ENCODE data around the gene FHOD3. TPM values are rescaled to one million over a fixed set of nuclear protein-coding genes. Genes with fewer than 3 reads are reported as not detected.

FHOD3 gene
- total RNA-seq, 1 experiment from 2014 or later = 5.0 TPM

DNA sequence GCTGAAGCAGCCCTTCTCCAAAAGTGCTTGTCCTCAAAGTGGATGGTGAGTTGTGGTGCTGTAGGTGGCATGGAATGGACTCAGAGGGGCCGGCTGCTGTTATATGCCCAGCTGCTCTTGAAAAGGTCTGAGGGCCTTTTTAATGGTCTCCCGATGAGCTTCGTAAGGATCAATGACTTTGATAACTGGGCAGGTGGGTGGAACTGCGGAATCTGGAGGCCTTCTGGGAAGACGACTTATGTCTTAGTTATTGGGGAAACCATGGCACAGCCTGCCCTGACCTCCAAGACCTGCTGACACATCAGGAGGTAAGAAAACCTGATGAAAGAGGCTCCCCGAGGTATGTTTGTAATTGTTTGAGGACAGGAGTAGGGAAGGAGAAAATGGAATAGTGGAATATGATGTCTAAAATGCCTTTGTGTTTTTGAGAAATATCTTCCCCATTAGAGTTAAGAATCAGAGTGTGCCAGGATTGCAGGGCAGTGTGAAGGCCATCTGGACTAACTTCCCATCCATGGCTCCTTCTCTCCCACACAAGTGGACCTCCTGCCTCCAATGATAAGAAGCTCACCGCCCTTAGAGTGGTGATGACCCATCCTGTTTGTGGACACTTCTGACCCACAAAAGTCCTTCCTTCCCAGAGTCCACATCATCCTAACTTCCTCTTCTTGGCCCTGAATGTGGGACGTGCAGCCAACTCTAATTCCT is 236.1 kb downstream of the FHOD3 start:
- Mint-ChIP-seq H3K27ac (ENCODE audit: low read depth, unreplicated experiment) (no peak overlapping the region), H3K9me3 (ENCODE audit: unreplicated experiment) (no peaks in the 10 kb centered on the region), H3K4me3 (ENCODE audit: unreplicated experiment) (no peak overlapping the region), H3K27me3 (ENCODE audit: insufficient read depth, unreplicated experiment) (no peaks in the 10 kb centered on the region), H3K36me3 (ENCODE audit: insufficient read depth, unreplicated experiment) (no peaks in the 10 kb centered on the region), H3K4me1 (ENCODE audit: insufficient read depth, unreplicated experiment) (peaks cover 12% of the 10 kb centered on the region)
- no peak for TF ChIP-seq CTCF (IDR thresholded peaks at IDR 0.05; ENCODE audit: unreplicated experiment)
- BruUV-seq (replicated peaks) = no TSS peak
- ChIA-PET CTCF (interaction anchor here (0.6 to 0.9 kb wide), 4 partner anchors 9 to 521 kb away, joined by 3 read pairs; no protein-coding TSS in a partner anchor), POLR2A (no interaction called here)
- no peak for DNase-seq (ENCODE audit: unreplicated experiment)
- intact Hi-C loops (cut with micrococcal nuclease) = no loop called here

- intact Hi-C loops (cut with micrococcal nuclease) = no loop called here
- Mint-ChIP-seq H3K4me1 (ENCODE audit: insufficient read depth, unreplicated experiment) (peaks cover 12% of the 10 kb centered on the region), H3K9me3 (ENCODE audit: unreplicated experiment) (no peaks in the 10 kb centered on the region), H3K27me3 (ENCODE audit: insufficient read depth, unreplicated experiment) (no peaks in the 10 kb centered on the region), H3K27ac (ENCODE audit: low read depth, unreplicated experiment) (no peak overlapping the region), H3K4me3 (ENCODE audit: unreplicated experiment) (no peak overlapping the region), H3K36me3 (ENCODE audit: insufficient read depth, unreplicated experiment) (no peaks in the 10 kb centered on the region)
- DNase-seq (ENCODE audit: unreplicated experiment) = no peak
- no peak for TF ChIP-seq CTCF (IDR thresholded peaks at IDR 0.05; ENCODE audit: unreplicated experiment)
- ChIA-PET POLR2A (no interaction called here), CTCF (interaction anchor here (0.8 to 1.3 kb wide), 4 partner anchors 8 to 38 kb away, joined by 3 read pairs; no protein-coding TSS in a partner anchor)
- no TSS peak for BruUV-seq (replicated peaks)
Observed at GRCh38 chr18:36534154-36534688, 236.7 kb downstream of the FHOD3 start.

- no peak for TF ChIP-seq CTCF (IDR thresholded peaks at IDR 0.05; ENCODE audit: unreplicated experiment)
- ChIA-PET CTCF (interaction anchor here (1.3 kb wide), 1 partner anchor 10 kb away, joined by 3 read pairs; no protein-coding TSS in a partner anchor), POLR2A (no interaction called here)
- H3K4me1 Mint-ChIP-seq (ENCODE audit: insufficient read depth, unreplicated experiment) = peaks cover 12% of the 10 kb centered on the region
- no peak overlapping the region for H3K27ac Mint-ChIP-seq (ENCODE audit: low read depth, unreplicated experiment)
- intact Hi-C loops (cut with micrococcal nuclease) = no loop called here
- H3K36me3 Mint-ChIP-seq (ENCODE audit: insufficient read depth, unreplicated experiment) = no peaks in the 10 kb centered on the region
- no peaks in the 10 kb centered on the region for H3K9me3 Mint-ChIP-seq (ENCODE audit: unreplicated experiment)
- no TSS peak for BruUV-seq (replicated peaks)
- H3K4me3 Mint-ChIP-seq (ENCODE audit: unreplicated experiment) = no peak overlapping the region
- no peak for DNase-seq (ENCODE audit: unreplicated experiment)
- H3K27me3 Mint-ChIP-seq (ENCODE audit: insufficient read depth, unreplicated experiment) = no peaks in the 10 kb centered on the region
Observed at GRCh38 chr18:36535202-36535935, 237.9 kb downstream of the FHOD3 start.

GRCh38 chr18:36536426-36536825 is 238.9 kb downstream of the FHOD3 start:
- ChIA-PET POLR2A (interaction anchor here (0.6 kb wide), 1 partner anchor 246 kb away, joined by 3 read pairs; no protein-coding TSS in a partner anchor), CTCF (interaction anchor here (0.5 to 0.8 kb wide), 3 partner anchors 46 to 1033 kb away, joined by 3 to 4 read pairs (median 4); no protein-coding TSS in a partner anchor)
- H3K4me3 Mint-ChIP-seq (ENCODE audit: unreplicated experiment) = no peak overlapping the region
- no peaks in the 10 kb centered on the region for H3K9me3 Mint-ChIP-seq (ENCODE audit: unreplicated experiment)
- H3K36me3 Mint-ChIP-seq (ENCODE audit: insufficient read depth, unreplicated experiment) = no peaks in the 10 kb centered on the region
- no peaks in the 10 kb centered on the region for H3K27me3 Mint-ChIP-seq (ENCODE audit: insufficient read depth, unreplicated experiment)
- no peak for TF ChIP-seq CTCF (IDR thresholded peaks at IDR 0.05; ENCODE audit: unreplicated experiment)
- no TSS peak for BruUV-seq (replicated peaks)
- H3K27ac Mint-ChIP-seq (ENCODE audit: low read depth, unreplicated experiment) = no peak overlapping the region
- intact Hi-C loops (cut with micrococcal nuclease) = no loop called here
- H3K4me1 Mint-ChIP-seq (ENCODE audit: insufficient read depth, unreplicated experiment) = peaks cover 12% of the 10 kb centered on the region
- DNase-seq (ENCODE audit: unreplicated experiment) = no peak
